Measurements from ENCODE around the gene NOL6.

- TF ChIP-seq, protein P1, sequence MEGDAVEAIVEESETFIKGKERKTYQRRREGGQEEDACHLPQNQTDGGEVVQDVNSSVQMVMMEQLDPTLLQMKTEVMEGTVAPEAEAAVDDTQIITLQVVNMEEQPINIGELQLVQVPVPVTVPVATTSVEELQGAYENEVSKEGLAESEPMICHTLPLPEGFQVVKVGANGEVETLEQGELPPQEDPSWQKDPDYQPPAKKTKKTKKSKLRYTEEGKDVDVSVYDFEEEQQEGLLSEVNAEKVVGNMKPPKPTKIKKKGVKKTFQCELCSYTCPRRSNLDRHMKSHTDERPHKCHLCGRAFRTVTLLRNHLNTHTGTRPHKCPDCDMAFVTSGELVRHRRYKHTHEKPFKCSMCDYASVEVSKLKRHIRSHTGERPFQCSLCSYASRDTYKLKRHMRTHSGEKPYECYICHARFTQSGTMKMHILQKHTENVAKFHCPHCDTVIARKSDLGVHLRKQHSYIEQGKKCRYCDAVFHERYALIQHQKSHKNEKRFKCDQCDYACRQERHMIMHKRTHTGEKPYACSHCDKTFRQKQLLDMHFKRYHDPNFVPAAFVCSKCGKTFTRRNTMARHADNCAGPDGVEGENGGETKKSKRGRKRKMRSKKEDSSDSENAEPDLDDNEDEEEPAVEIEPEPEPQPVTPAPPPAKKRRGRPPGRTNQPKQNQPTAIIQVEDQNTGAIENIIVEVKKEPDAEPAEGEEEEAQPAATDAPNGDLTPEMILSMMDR (IDR thresholded peaks at IDR 0.05) = no peak
- TF ChIP-seq, protein P2, sequence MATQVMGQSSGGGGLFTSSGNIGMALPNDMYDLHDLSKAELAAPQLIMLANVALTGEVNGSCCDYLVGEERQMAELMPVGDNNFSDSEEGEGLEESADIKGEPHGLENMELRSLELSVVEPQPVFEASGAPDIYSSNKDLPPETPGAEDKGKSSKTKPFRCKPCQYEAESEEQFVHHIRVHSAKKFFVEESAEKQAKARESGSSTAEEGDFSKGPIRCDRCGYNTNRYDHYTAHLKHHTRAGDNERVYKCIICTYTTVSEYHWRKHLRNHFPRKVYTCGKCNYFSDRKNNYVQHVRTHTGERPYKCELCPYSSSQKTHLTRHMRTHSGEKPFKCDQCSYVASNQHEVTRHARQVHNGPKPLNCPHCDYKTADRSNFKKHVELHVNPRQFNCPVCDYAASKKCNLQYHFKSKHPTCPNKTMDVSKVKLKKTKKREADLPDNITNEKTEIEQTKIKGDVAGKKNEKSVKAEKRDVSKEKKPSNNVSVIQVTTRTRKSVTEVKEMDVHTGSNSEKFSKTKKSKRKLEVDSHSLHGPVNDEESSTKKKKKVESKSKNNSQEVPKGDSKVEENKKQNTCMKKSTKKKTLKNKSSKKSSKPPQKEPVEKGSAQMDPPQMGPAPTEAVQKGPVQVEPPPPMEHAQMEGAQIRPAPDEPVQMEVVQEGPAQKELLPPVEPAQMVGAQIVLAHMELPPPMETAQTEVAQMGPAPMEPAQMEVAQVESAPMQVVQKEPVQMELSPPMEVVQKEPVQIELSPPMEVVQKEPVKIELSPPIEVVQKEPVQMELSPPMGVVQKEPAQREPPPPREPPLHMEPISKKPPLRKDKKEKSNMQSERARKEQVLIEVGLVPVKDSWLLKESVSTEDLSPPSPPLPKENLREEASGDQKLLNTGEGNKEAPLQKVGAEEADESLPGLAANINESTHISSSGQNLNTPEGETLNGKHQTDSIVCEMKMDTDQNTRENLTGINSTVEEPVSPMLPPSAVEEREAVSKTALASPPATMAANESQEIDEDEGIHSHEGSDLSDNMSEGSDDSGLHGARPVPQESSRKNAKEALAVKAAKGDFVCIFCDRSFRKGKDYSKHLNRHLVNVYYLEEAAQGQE (IDR thresholded peaks at IDR 0.05; ENCODE audit: insufficient read depth in 1 of 2, low read depth in 2 of 2, low read length in 1 of 2) = no peak
Observed at GRCh38 chr9:33452828-33453271, 20.9 kb downstream of the NOL6 start.

All from Panc1 (cell line).